HG02870 (cell line): ENCODE data around the gene ZBTB7B.
"Not testable (repeated sequence)": the region's sequence is repeated elsewhere in the genome, so short reads cannot be mapped to it uniquely, and the experiment has no call there.

Experiments used
- ATAC-seq: cut with Tn5 transposase; IDR thresholded peaks from one replicate; pipeline ENCODE4 v1.9.1; 2021; ENCODE audit warnings: mild to moderate bottlenecking, moderate library complexity; ENCODE audit not compliant: unreplicated experiment

ZBTB7B gene

GRCh38 chr1:154986736-154987135 lies 15.9 kb upstream of the ZBTB7B start:
- ATAC-seq: not testable (repeated sequence)

- no peak for ATAC-seq
Measured at GRCh38 chr1:154987326-154987725, 15.3 kb upstream of the ZBTB7B start.

GRCh38 chr1:154988058-154988954 lies 14.3 kb upstream of the ZBTB7B start:
- ATAC-seq: no peak

GRCh38 chr1:154989195-154989860 lies 13.3 kb upstream of the ZBTB7B start:
- no peak for ATAC-seq

- no peak for ATAC-seq
Measured at GRCh38 chr1:154990276-154990675, 12.3 kb upstream of the ZBTB7B start.

- ATAC-seq: no peak
Measured at GRCh38 chr1:154992721-154993571, 9.7 kb upstream of the ZBTB7B start.

GRCh38 chr1:154993572-154994268 lies 8.9 kb upstream of the ZBTB7B start, which contains the start of gene LENEP:
Gene LENEP (plus strand): TSS chr1:154993586. CDS start chr1:154993608, 22 bp downstream.
- no peak for ATAC-seq

- ATAC-seq: no peak
Measured at GRCh38 chr1:154994269-154994587, 8.4 kb upstream of the ZBTB7B start.

GRCh38 chr1:154994591-154994990 lies 8.0 kb upstream of the ZBTB7B start:
- ATAC-seq: no peak

- not testable (repeated sequence) for ATAC-seq
Measured at GRCh38 chr1:154995301-154995983, 7.2 kb upstream of the ZBTB7B start.

GRCh38 chr1:154996966-154997701 lies 5.5 kb upstream of the ZBTB7B start:
- ATAC-seq: no peak

GRCh38 chr1:154998201-154998780 lies 4.3 kb upstream of the ZBTB7B start:
- ATAC-seq: no peak

GRCh38 chr1:154998818-154999570 lies 3.6 kb upstream of the ZBTB7B start:
- no peak for ATAC-seq

GRCh38 chr1:154999571-155000410 lies 2.8 kb upstream of the ZBTB7B start:
- no peak for ATAC-seq

- ATAC-seq: no peak
Measured at GRCh38 chr1:155000411-155000725, 2.2 kb upstream of the ZBTB7B start.

GRCh38 chr1:155000726-155001424 lies 1.7 kb upstream of the ZBTB7B start:
- ATAC-seq: peak; percentile 34

- ATAC-seq: no peak
Measured at GRCh38 chr1:155001425-155001674, 1.3 kb upstream of the ZBTB7B start.
